Large intestine (tissue), 12 donors: ENCODE data around the gene ITGB1. TPM values are rescaled to one million over a fixed set of nuclear protein-coding genes. Genes with fewer than 3 reads are reported as not detected.
"Not testable (repeated sequence)": the region's sequence is repeated elsewhere in the genome, so short reads cannot be mapped to it uniquely, and the experiment has no call there.

Source experiments
- DNase-seq, 2 donors: peaks; one replicate each; pipeline versions ENCODE4 v3.0.0 to v3.0.0-alpha.2; 2013
- H3K27ac ChIP-seq: one replicate; pipeline ENCODE4 v1.5.1; 2013; ENCODE audit warnings: low read length
- H3K27me3 ChIP-seq: 2 replicates; pipeline ENCODE4 v1.6.1; 2013; ENCODE audit warnings: low read length; ENCODE audit not compliant: control insufficient read depth, insufficient read depth
- H3K36me3 ChIP-seq: 2 replicates; pipeline ENCODE4 v1.6.1; 2013; ENCODE audit warnings: low read length; ENCODE audit not compliant: control insufficient read depth, insufficient read depth
- H3K4me1 ChIP-seq: one replicate; pipeline ENCODE4 v1.6.1; 2013; ENCODE audit warnings: low read length; ENCODE audit not compliant: control insufficient read depth, insufficient read depth
- H3K4me3 ChIP-seq: one replicate; pipeline ENCODE4 v1.5.1; 2013; ENCODE audit warnings: low read length
- H3K9me3 ChIP-seq: one replicate; pipeline ENCODE4 v1.6.1; 2013; ENCODE audit warnings: mild to moderate bottlenecking, low read depth, low read length, moderate library complexity; ENCODE audit not compliant: control insufficient read depth
- WGBS: methylation state at CpG from one replicate; pipeline ENCODE4 v1.1.5; 2013; ENCODE audit warnings: low lambda C conversion rate; ENCODE audit not compliant: insufficient coverage; 5-methylcytosine and 5-hydroxymethylcytosine counted together
- long read RNA-seq, 11 donors: transcript quantifications; one replicate each; lab custom pipeline, GENCODE V29; 2026
- polyA plus RNA-seq: library from polyadenylated mRNA; unstranded; fragments of 120-200 nt; gene quantifications from one replicate; pipeline ENCODE4 v1.2.1, GENCODE V29; 2013

The ITGB1 gene
- 303 TPM for polyA plus RNA-seq
- long read RNA-seq, donor 1, transcript ITGB1-201 (16 exons, 3,640 nt): major isoform, 14 of 56 reads
- long read RNA-seq, donor 1, partial matches to known transcripts: 41 of 56 reads
- long read RNA-seq, donor 1, other reads (novel, unspliced or antisense): 0 of 56 reads
- long read RNA-seq, donor 2, transcript ITGB1-201 (16 exons, 3,640 nt): major isoform, 43 of 150 reads
- long read RNA-seq, donor 2, partial matches to known transcripts: 107 of 150 reads
- long read RNA-seq, donor 2, other reads (novel, unspliced or antisense): 0 of 150 reads
- long read RNA-seq, donor 3: 0 reads
- long read RNA-seq, donor 4, partial matches to known transcripts: 6 of 8 reads
- long read RNA-seq, donor 4, other reads (novel, unspliced or antisense): 0 of 8 reads
- long read RNA-seq, donor 5, transcript ITGB1-201 (16 exons, 3,640 nt): major isoform, 33 of 75 reads
- long read RNA-seq, donor 5, partial matches to known transcripts: 42 of 75 reads
- long read RNA-seq, donor 5, other reads (novel, unspliced or antisense): 0 of 75 reads
- long read RNA-seq, donor 6, transcript ITGB1-201 (16 exons, 3,640 nt): major isoform, 38 of 131 reads
- long read RNA-seq, donor 6, partial matches to known transcripts: 92 of 131 reads
- long read RNA-seq, donor 6, other reads (novel, unspliced or antisense): 0 of 131 reads
- long read RNA-seq, donor 7, transcript ITGB1-201 (16 exons, 3,640 nt): major isoform, 21 of 67 reads
- long read RNA-seq, donor 7, partial matches to known transcripts: 44 of 67 reads
- long read RNA-seq, donor 7, other reads (novel, unspliced or antisense): 0 of 67 reads
- long read RNA-seq, donor 8, transcript ITGB1-201 (16 exons, 3,640 nt): major isoform, 49 of 179 reads
- long read RNA-seq, donor 8, partial matches to known transcripts: 128 of 179 reads
- long read RNA-seq, donor 8, other reads (novel, unspliced or antisense): 0 of 179 reads
- long read RNA-seq, donor 9, transcript ITGB1-201 (16 exons, 3,640 nt): major isoform, 47 of 109 reads
- long read RNA-seq, donor 9, partial matches to known transcripts: 62 of 109 reads
- long read RNA-seq, donor 9, other reads (novel, unspliced or antisense): 0 of 109 reads
- long read RNA-seq, donor 10, transcript ITGB1-201 (16 exons, 3,640 nt): major isoform, 83 of 131 reads
- long read RNA-seq, donor 10, partial matches to known transcripts: 48 of 131 reads
- long read RNA-seq, donor 10, other reads (novel, unspliced or antisense): 0 of 131 reads
- long read RNA-seq, donor 11, transcript ITGB1-201 (16 exons, 3,640 nt): major isoform, 49 of 81 reads
- long read RNA-seq, donor 11, partial matches to known transcripts: 31 of 81 reads
- long read RNA-seq, donor 11, other reads (novel, unspliced or antisense): 0 of 81 reads

GRCh38 chr10:32958085-32959005, at the start of gene ITGB1:
Gene ITGB1 (minus strand): TSS chr10:32958230. CDS start chr10:32935558, 22,672 bp downstream.
- DNase-seq: peak; percentile 96 to 99
- WGBS: no CpG with 5 or more reads among the region's 94 CpGs
- Histone ChIP-seq H3K27me3 (no peaks in the 10 kb centered on the region), H3K36me3 (no peaks in the 10 kb centered on the region), H3K4me3 (peak within 1 kb of the TSS; percentile 99), H3K9me3 (no peaks in the 10 kb centered on the region), H3K4me1 (peaks cover 20% of the 10 kb centered on the region), H3K27ac (peak within 1 kb of the TSS; percentile 99)

- Histone ChIP-seq H3K27ac (peak overlapping the region; percentile 64), H3K36me3 (no peaks in the 10 kb centered on the region), H3K4me1 (peaks cover 3% of the 10 kb centered on the region), H3K9me3 (no peaks in the 10 kb centered on the region), H3K27me3 (no peaks in the 10 kb centered on the region), H3K4me3 (no peak overlapping the region)
- DNase-seq: no peak
- 80% methylated on average over 1 of the region's 11 CpGs for WGBS
Observed at GRCh38 chr10:33006342-33006887, 48.4 kb upstream of the ITGB1 start.

- Histone ChIP-seq H3K4me1 (peaks cover 3% of the 10 kb centered on the region), H3K36me3 (no peaks in the 10 kb centered on the region), H3K27me3 (no peaks in the 10 kb centered on the region), H3K9me3 (no peaks in the 10 kb centered on the region), H3K4me3 (peak overlapping the region; percentile 42), H3K27ac (peak overlapping the region; percentile 64)
- DNase-seq: peak; percentile 71 to 81
- 21% methylated on average over 2 of the region's 34 CpGs for WGBS
Observed at GRCh38 chr10:33005322-33006301, 47.6 kb upstream of the ITGB1 start.

- Histone ChIP-seq H3K9me3 (no peaks in the 10 kb centered on the region), H3K4me3 (no peak overlapping the region), H3K27ac (peak overlapping the region; percentile 10), H3K4me1 (peaks cover 3% of the 10 kb centered on the region), H3K36me3 (no peaks in the 10 kb centered on the region), H3K27me3 (no peaks in the 10 kb centered on the region)
- peak in 1 of 2 donors; percentile 59 for DNase-seq
- WGBS: 100% methylated on average over 1 of the region's 4 CpGs
Observed at GRCh38 chr10:33001908-33002492, 44.0 kb upstream of the ITGB1 start.

GRCh38 chr10:32998060-32998581, 40.1 kb upstream of the ITGB1 start:
- not testable (repeated sequence) for H3K27me3 ChIP-seq, H3K4me3 ChIP-seq, H3K9me3 ChIP-seq, H3K36me3 ChIP-seq, H3K4me1 ChIP-seq
- peak in 1 of 2 donors; percentile 51 for DNase-seq
- WGBS: 100% methylated on average over 1 of the region's 9 CpGs
- H3K27ac ChIP-seq: peak overlapping the region; percentile 58

- H3K27ac ChIP-seq: peak overlapping the region; percentile 71
- H3K9me3 ChIP-seq: no peaks in the 10 kb centered on the region
- DNase-seq: no peak
- H3K27me3 ChIP-seq: no peaks in the 10 kb centered on the region
- H3K36me3 ChIP-seq: no peaks in the 10 kb centered on the region
- H3K4me3 ChIP-seq: no peak overlapping the region
- WGBS: no CpG with 5 or more reads among the region's 3 CpGs
- peaks cover 5% of the 10 kb centered on the region for H3K4me1 ChIP-seq
Observed at GRCh38 chr10:32995751-32996150, 37.7 kb upstream of the ITGB1 start.

- H3K36me3 ChIP-seq: no peaks in the 10 kb centered on the region
- no peaks in the 10 kb centered on the region for H3K9me3 ChIP-seq
- H3K27me3 ChIP-seq: no peaks in the 10 kb centered on the region
- DNase-seq: peak; percentile 70 to 82
- no peak overlapping the region for H3K4me3 ChIP-seq
- peaks cover 5% of the 10 kb centered on the region for H3K4me1 ChIP-seq
- peak overlapping the region; percentile 71 for H3K27ac ChIP-seq
- no CpG with 5 or more reads among the region's 9 CpGs for WGBS
Observed at GRCh38 chr10:32995066-32995622, 37.1 kb upstream of the ITGB1 start.

- not testable (repeated sequence) for H3K9me3 ChIP-seq, H3K27me3 ChIP-seq, H3K4me1 ChIP-seq, H3K4me3 ChIP-seq, DNase-seq, H3K36me3 ChIP-seq
- H3K27ac ChIP-seq: peak overlapping the region; percentile 71
- no CpG with 5 or more reads among the region's 2 CpGs for WGBS
Observed at GRCh38 chr10:32994632-32995031, 36.6 kb upstream of the ITGB1 start.
